HepG2 (cell line): ENCODE measurements around the gene PDZK1. TPM values are rescaled to one million over a fixed set of nuclear protein-coding genes. Genes with fewer than 3 reads are reported as not detected.

Source experiments
- ERF ChIP-seq: IDR thresholded peaks from 2 replicates; pipeline ENCODE4 v1.6.1; 2018; ENCODE audit warnings: missing biosample characterization, missing genetic modification reagents
- FOXM1 ChIP-seq: sonication (generic); formaldehyde crosslinking; IDR thresholded peaks from 2 replicates; pipeline ENCODE4 v1.5.0; 2020; ENCODE audit warnings: missing genetic modification reagents
- GFI1 ChIP-seq: sonication (generic); formaldehyde crosslinking; IDR thresholded peaks from 2 replicates; pipeline ENCODE4 v1.5.0; 2020; ENCODE audit warnings: missing genetic modification reagents, mild to moderate bottlenecking, borderline replicate concordance
- MBD4 ChIP-seq: IDR thresholded peaks from 2 replicates; pipeline ENCODE4 v1.6.1; 2012; ENCODE audit warnings: low read length, inconsistent platforms, borderline replicate concordance
- MEIS2 ChIP-seq: sonication (generic); formaldehyde crosslinking; IDR thresholded peaks from 2 replicates; pipeline ENCODE4 v1.9.0; 2021; ENCODE audit warnings: mild to moderate bottlenecking, missing genetic modification reagents
- NFAT5 ChIP-seq: sonication (generic); formaldehyde crosslinking; IDR thresholded peaks from 2 replicates; pipeline ENCODE4 v1.4.0; 2020; ENCODE audit warnings: missing genetic modification reagents
- ZFP1 ChIP-seq: IDR thresholded peaks from 2 replicates; pipeline ENCODE4 v1.6.1; 2016
- ZHX2 ChIP-seq, 2 experiments: sonication (generic) in 1 of 2; formaldehyde crosslinking in 1 of 2; IDR thresholded peaks; 2 replicates each; pipeline versions ENCODE4 v1.6.1 to v1.9.0; 2014 to 2022; ENCODE audit warnings: antibody characterized with exemption in 1 of 2, borderline replicate concordance in 1 of 2, inconsistent platforms in 1 of 2, low read depth in 1 of 2, missing genetic modification reagents in 1 of 2
- ZIK1 ChIP-seq: sonication (generic); formaldehyde crosslinking; IDR thresholded peaks from 2 replicates; pipeline ENCODE4 v1.5.0; 2020; ENCODE audit warnings: mild to moderate bottlenecking, low read depth, missing genetic modification reagents, borderline replicate concordance
- ZNF232 ChIP-seq: sonication (generic); formaldehyde crosslinking; IDR thresholded peaks from 2 replicates; pipeline ENCODE4 v1.4.0; 2020; ENCODE audit warnings: missing genetic modification reagents, borderline replicate concordance
- ZNF280D ChIP-seq: sonication (generic); formaldehyde crosslinking; IDR thresholded peaks from 2 replicates; pipeline ENCODE4 v1.5.1; 2020; ENCODE audit warnings: mild to moderate bottlenecking, missing genetic modification reagents
- ZNF331 ChIP-seq: sonication (generic); formaldehyde crosslinking; IDR thresholded peaks from 2 replicates; pipeline ENCODE4 v1.4.0; 2020; ENCODE audit warnings: missing genetic modification reagents
- ZNF550 ChIP-seq: sonication (generic); formaldehyde crosslinking; IDR thresholded peaks from 2 replicates; pipeline ENCODE4 v1.4.0; 2020; ENCODE audit warnings: mild to moderate bottlenecking, missing genetic modification reagents, borderline replicate concordance
- polyA plus RNA-seq, 8 experiments: library from polyadenylated mRNA; depleted of rRNA in 3 of 8; stranded (reverse) in 7 of 8; unstranded in 1 of 8; fragments of >200 nt; fragmentation: Illumina TruSeq in 4 of 8; extraction: Trizol in 4 of 8; gene quantifications; 2 replicates each; pipeline versions ENCODE4 v1.2.1 to v1.2.3, GENCODE V29; 2011 to 2016; ENCODE audit warnings: low read depth in 4 of 8, missing spikeins in 1 of 8, mixed read lengths in 1 of 8; ENCODE audit not compliant: insufficient read depth in 1 of 8
- total RNA-seq, 5 experiments: library from RNA; depleted of rRNA; stranded (reverse); fragments of >200 nt; fragmentation: Illumina TruSeq; extraction: Trizol; gene quantifications; 2 replicates each; pipeline ENCODE4 v1.2.3, GENCODE V29; 2016; ENCODE audit warnings: low read depth in 1 of 5

PDZK1 gene
- total and polyA plus RNA-seq, 2 of the 13 experiments (the other 11 are each of a cell fraction or from before 2014, with no cell fraction given) = 16.2 to 46.4 TPM

DNA sequence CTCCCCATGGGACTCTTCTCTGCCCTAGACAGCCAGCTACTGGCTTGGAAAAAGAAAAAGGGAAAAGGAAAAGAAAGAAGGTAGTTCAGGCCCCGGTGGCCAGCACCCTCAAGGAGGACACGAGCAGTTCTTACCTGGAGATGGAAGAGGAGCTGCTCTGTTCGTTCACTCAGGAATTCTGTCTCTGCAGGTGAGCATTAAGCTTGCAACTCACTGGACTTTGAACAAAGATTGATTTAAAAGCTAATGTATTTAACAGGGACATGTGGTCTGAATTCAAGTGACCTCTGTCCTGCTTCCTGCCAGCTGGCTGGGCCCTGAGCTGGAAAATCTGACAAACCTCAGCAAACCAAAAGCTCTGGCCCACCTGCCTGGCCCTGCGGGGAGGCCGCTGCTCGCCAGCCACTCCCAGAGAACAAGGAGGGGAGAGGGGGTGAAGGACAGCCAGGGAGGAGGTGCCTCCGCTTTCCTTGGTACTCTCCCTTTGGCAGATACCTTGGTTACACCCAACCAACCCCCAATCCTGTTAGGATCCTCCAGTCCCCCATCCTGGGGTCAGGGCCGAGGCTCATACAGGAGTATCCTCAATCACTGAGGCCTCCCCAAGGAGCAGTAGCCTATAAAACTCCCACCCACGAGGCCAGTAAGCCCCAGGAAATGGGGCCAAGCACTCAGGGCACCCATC is at the start of gene PDZK1 (continued):
- no peak for TF ChIP-seq ZHX2 (IDR thresholded peaks at IDR 0.05; ENCODE audit: low read depth)
- TF ChIP-seq ZHX2 (CRISPR knock-in tag; IDR thresholded peaks at IDR 0.05; ENCODE audit: borderline replicate concordance) = no peak
- no peak for TF ChIP-seq ZNF280D (CRISPR knock-in tag)
- peak; percentile 44; the same call in 1 of the 2 replicates for TF ChIP-seq ZFP1 (CRISPR knock-in tag)
- no peak for TF ChIP-seq FOXM1 (CRISPR knock-in tag)
- TF ChIP-seq ERF (CRISPR knock-in tag) = peak; percentile 31; the same call in 1 of the 2 replicates
- no peak for TF ChIP-seq MBD4
- no peak for TF ChIP-seq ZNF550
- TF ChIP-seq ZIK1 (CRISPR knock-in tag) = peak; percentile 31; the same call in 1 of the 2 replicates
- TF ChIP-seq MEIS2 (CRISPR knock-in tag) = peak; percentile 57; the same call in 1 of the 2 replicates
- no peak for TF ChIP-seq NFAT5 (CRISPR knock-in tag)
- peak; percentile 93 for TF ChIP-seq GFI1 (CRISPR knock-in tag)
- TF ChIP-seq ZNF232 = 0 out of 2 replicates have a peak, but pooled peaks have one; percentile 71
- TF ChIP-seq ZNF331 (CRISPR knock-in tag) = peak; percentile 67; the same call in 1 of the 2 replicates
